GM06990 (cell line): ENCODE data around the gene CBX8.
"Not testable (repeated sequence)": the region's sequence is repeated elsewhere in the genome, so short reads cannot be mapped to it uniquely, and the experiment has no call there.

Experiments
- DNase-seq: peaks from one replicate; pipeline ENCODE4 v3.0.0-alpha.2; 2011; ENCODE audit not compliant: insufficient read length; ENCODE audit errors: extremely low read depth
- H3K27me3 ChIP-seq: replicated peaks from 2 replicates; pipeline ENCODE4 v1.6.0; 2011; ENCODE audit warnings: low read length; ENCODE audit not compliant: control insufficient read depth, insufficient read depth
- H3K36me3 ChIP-seq: 2 replicates; pipeline ENCODE4 v1.5.1; 2011; ENCODE audit warnings: low read length; ENCODE audit not compliant: control insufficient read depth, insufficient read depth
- H3K4me3 ChIP-seq: replicated peaks from 2 replicates; pipeline ENCODE4 v1.5.1; 2011; ENCODE audit warnings: low read depth, mild to moderate bottlenecking, control low read depth, low read length
- CTCF ChIP-seq: IDR thresholded peaks from 2 replicates; pipeline ENCODE4 v1.5.1; 2011; ENCODE audit warnings: low read length, control low read depth, mild to moderate bottlenecking, inconsistent platforms; ENCODE audit not compliant: insufficient read depth, poor library complexity, severe bottlenecking

CBX8 gene

DNA sequence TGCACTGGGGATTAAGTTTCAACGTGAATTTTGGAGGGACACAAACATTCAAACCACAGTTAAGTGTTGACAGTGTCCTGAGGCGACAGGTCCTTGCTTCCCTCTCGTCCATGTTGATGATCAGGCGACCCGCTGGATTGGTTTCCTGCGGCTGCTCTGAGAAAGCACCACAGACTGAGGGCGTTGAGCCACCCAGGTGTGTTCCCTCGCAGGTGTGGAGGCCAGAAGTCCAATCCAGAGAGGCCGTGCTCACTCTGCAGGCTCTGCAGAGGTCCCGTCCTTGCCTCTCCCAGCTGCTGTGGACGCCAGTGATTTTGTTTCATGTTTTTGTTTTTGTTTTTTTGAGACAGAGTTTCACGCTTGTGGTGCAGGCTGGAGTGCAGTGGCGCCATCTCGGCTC lies 41.3 kb downstream of the CBX8 start:
- Histone ChIP-seq H3K36me3 (no peaks in the 10 kb centered on the region), H3K27me3 (no peaks in the 10 kb centered on the region), H3K4me3 (no peak overlapping the region)
- no peak for DNase-seq
- no peak for TF ChIP-seq CTCF

DNA sequence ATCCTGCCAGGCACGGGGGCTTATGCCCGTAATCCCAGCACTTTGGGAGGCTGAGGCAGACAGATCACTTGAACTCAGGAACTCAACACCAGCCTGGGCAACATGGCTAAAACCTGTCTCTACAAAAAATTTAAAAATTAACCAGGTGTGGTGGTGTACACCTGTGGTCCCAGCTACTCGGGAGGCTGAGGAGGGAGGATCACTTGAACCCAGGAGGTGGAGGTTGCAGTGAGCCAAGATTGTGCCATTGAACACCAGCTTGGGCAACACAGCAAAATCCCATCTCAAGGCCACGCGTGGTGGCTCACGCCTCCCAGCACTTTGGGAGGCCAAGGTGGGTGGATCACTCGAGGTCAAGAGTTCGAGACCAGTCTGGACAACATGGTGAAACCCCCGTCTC lies 42.0 kb downstream of the CBX8 start:
- not testable (repeated sequence) for H3K27me3 ChIP-seq, H3K4me3 ChIP-seq, H3K36me3 ChIP-seq, DNase-seq

- H3K36me3 ChIP-seq = no peaks in the 10 kb centered on the region
- no peak for TF ChIP-seq CTCF
- no peaks in the 10 kb centered on the region for H3K27me3 ChIP-seq
- DNase-seq = no peak
- no peak overlapping the region for H3K4me3 ChIP-seq
These were observed 42.5 kb downstream of the CBX8 start for GRCh38 chr17:79754370-79754769.

- H3K4me3 ChIP-seq = no peak overlapping the region
- H3K27me3 ChIP-seq = no peaks in the 10 kb centered on the region; the same call in 1 of the 2 replicates
These were observed 44.7 kb downstream of the CBX8 start for GRCh38 chr17:79752175-79752574.

DNA sequence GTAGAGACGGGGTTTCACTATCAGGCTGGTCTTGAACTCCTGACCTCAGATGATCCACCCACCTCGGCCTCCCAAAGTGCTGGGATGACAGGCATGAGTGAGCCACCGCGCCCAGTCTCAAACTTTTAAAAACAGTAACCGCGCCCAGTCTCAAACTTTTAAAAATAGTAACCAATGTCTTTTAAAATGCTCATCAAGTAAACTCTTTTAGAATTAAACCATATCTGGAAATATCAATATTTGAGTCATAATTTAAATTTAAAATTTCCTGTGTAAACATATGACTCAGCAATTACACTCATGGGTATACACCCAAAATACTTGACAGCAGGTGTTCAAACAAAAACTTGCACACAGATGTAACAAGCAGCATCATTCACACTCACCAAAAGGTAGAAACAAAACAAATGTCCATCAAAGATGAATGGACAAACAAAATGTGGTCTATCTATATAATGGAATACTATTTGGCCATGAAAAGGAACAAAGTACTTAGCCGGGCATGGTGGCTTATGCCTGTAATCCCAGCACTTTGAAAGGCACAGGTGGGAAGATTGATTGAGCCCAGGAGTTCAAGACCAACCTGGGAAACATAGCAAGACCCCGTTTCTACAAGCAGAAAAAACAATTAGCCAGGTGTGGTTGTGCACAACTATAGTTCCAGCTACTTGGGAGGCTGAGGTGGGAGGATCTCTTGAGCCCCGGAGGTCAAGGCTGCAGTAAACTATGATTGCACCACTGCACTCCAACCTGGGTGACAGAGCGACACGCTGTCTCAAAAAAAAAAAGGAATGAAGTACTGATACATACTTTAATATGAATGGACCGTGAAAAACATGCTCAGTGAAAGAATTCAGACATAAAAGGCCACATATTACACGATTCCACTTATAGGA lies 46.0 kb downstream of the CBX8 start:
- Histone ChIP-seq H3K27me3 (no peaks in the 10 kb centered on the region; the same call in 1 of the 2 replicates), H3K36me3 (no peaks in the 10 kb centered on the region), H3K4me3 (no peak overlapping the region)
- peak; percentile 55 for DNase-seq
- TF ChIP-seq CTCF = no peak

More at GRCh38 chr17:79752175-79752574, 44.7 kb downstream of the CBX8 start:
- no peak for DNase-seq
- H3K36me3 ChIP-seq = no peaks in the 10 kb centered on the region
- no peak for TF ChIP-seq CTCF

GRCh38 chr17:79749958-79750357 lies 46.9 kb downstream of the CBX8 start:
- Histone ChIP-seq H3K27me3 (no peaks in the 10 kb centered on the region; the same call in 1 of the 2 replicates), H3K4me3 (no peak overlapping the region), H3K36me3 (no peaks in the 10 kb centered on the region)
- no peak for DNase-seq
- TF ChIP-seq CTCF = no peak
